Measurements from ENCODE around the gene CBARP. TPM values are rescaled to one million over a fixed set of nuclear protein-coding genes. Genes with fewer than 3 reads are reported as not detected.

CBARP gene
- total RNA-seq, 2 experiments from 2014 or later: 0.09 to 0.13 TPM

DNA sequence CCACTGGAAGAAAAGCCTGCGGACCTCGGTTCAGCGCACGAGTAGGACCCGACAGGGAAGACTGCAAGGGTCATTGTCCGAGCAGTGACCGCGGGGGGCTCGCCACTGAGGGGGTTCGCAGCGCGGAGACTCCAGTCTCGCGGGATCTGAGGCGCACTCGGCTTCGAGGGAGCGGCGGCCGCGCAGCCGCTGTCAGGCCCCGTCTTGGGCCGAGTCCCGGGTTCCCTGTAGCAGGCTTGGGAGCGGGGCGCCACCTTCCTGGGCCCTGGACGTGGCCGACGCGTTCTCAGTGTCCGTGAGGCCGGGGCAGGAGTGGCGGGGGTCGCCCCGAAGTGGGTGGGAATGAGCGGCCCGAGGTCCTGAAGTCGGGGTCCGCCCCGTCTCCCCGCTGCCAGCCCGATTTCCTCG is 37.1 kb upstream of the CBARP start:
- Histone ChIP-seq H3K36me3 (ENCODE audit: insufficient read depth, low read length) (peaks cover 92% of the 10 kb centered on the region), H3K27ac (ENCODE audit: low read depth, low read length, poor library complexity, severe bottlenecking) (peak overlapping the region; percentile 92), H3K9me2 (ENCODE audit: insufficient read depth, low read length) (no peaks in the 10 kb centered on the region), H3K4me3 (ENCODE audit: low read depth, low read length, poor library complexity, severe bottlenecking) (peak overlapping the region; percentile 95), H3K79me2 (ENCODE audit: insufficient read depth, low read depth, low read length) (peaks cover 60% of the 10 kb centered on the region), H2AFZ (ENCODE audit: low read length) (no peak overlapping the region), H3K4me2 (ENCODE audit: low read length) (peak overlapping the region; percentile 100), H3K9me3 (ENCODE audit: low read length) (no peaks in the 10 kb centered on the region), H3K4me1 (ENCODE audit: insufficient read depth, low read length, poor library complexity, severe bottlenecking) (peaks cover 56% of the 10 kb centered on the region), H4K20me1 (ENCODE audit: insufficient read depth, low read length) (peaks cover 3% of the 10 kb centered on the region; the same call in 1 of the 2 replicates)
- TF ChIP-seq EZH2phosphoT487 (IDR thresholded peaks at IDR 0.05; ENCODE audit: borderline replicate concordance, low read depth, low read length) (no peak), CTCF (conservative IDR thresholded peaks at IDR 0.05; ENCODE audit: low read length) (no peak)
- intact Hi-C loops (cut with micrococcal nuclease; ENCODE audit: unreplicated experiment): loop anchor here (5.0 kb wide), 1 partner anchor 162 kb away; the partner anchor contains the start of gene RPS15
- POLR2A ChIA-PET: interaction anchor here (0.6 to 1.0 kb wide), 2 partner anchors 9 to 22 kb away, joined by 3 read pairs; no protein-coding TSS in a partner anchor
- CTCF ChIA-PET (ENCODE audit: unreplicated experiment): no interaction called here
- no TSS peak for BruUV-seq (replicated peaks)
- DNase-seq (ENCODE audit: low spot score): no peak

- H3K27ac ChIP-seq (ENCODE audit: low read depth, low read length, poor library complexity, severe bottlenecking): peak overlapping the region; percentile 92
- ChIA-PET CTCF (ENCODE audit: unreplicated experiment) (no interaction called here), POLR2A (interaction anchor here (0.6 to 1.0 kb wide), 2 partner anchors 75 to 315 kb away, joined by 3 to 6 read pairs; no protein-coding TSS in a partner anchor)
- intact Hi-C loops (cut with micrococcal nuclease; ENCODE audit: unreplicated experiment): no loop called here
- DNase-seq (ENCODE audit: low spot score): no peak
- H3K79me2 ChIP-seq (ENCODE audit: insufficient read depth, low read depth, low read length): peaks cover 63% of the 10 kb centered on the region
- TF ChIP-seq EZH2phosphoT487 (IDR thresholded peaks at IDR 0.05; ENCODE audit: borderline replicate concordance, low read depth, low read length) (no peak), CTCF (conservative IDR thresholded peaks at IDR 0.05; ENCODE audit: low read length) (peak; percentile 39; the same call in 1 of the 2 replicates)
- peaks cover 56% of the 10 kb centered on the region for H3K4me1 ChIP-seq (ENCODE audit: insufficient read depth, low read length, poor library complexity, severe bottlenecking)
- H3K4me3 ChIP-seq (ENCODE audit: low read depth, low read length, poor library complexity, severe bottlenecking): peak overlapping the region; percentile 95
- no TSS peak for BruUV-seq (replicated peaks)
- H3K9me2 ChIP-seq (ENCODE audit: insufficient read depth, low read length): no peaks in the 10 kb centered on the region
- peak overlapping the region; percentile 100 for H3K4me2 ChIP-seq (ENCODE audit: low read length)
- peaks cover 3% of the 10 kb centered on the region; the same call in 1 of the 2 replicates for H4K20me1 ChIP-seq (ENCODE audit: insufficient read depth, low read length)
- H3K36me3 ChIP-seq (ENCODE audit: insufficient read depth, low read length): peaks cover 88% of the 10 kb centered on the region
- no peaks in the 10 kb centered on the region for H3K9me3 ChIP-seq (ENCODE audit: low read length)
- no peak overlapping the region for H2AFZ ChIP-seq (ENCODE audit: low read length)
Measured at GRCh38 chr19:1274081-1274851, 36.5 kb upstream of the CBARP start.

Data from OCI-LY7 (cell line).